GM19397 (cell line): ENCODE results near the gene HSPB1.
"Not testable (repeated sequence)": the region's sequence is repeated elsewhere in the genome, so short reads cannot be mapped to it uniquely, and the experiment has no call there.

Experiments used
- ATAC-seq: cut with Tn5 transposase; IDR thresholded peaks from one replicate; pipeline ENCODE4 v1.9.1; 2021; ENCODE audit warnings: mild to moderate bottlenecking, moderate library complexity; ENCODE audit not compliant: unreplicated experiment

Gene HSPB1

DNA sequence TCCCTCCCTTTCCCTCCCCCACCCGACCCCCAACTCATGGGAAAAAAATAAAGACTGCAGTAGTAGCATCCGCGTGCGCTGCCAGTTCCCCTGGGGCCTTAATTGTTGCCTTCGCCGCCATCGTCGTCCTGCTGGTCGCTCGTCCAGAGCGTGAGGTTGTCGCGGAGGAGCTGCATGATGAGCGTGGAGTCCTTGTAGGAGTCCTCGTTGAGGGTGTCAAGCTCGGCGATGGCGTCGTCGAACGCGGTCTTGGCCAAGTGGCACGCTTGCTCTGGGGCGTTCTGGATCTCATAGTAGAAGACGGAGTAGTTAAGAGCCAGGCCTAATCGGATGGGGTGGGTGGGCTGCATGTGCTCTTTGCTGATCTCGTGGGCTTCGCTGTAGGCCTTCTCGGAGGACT is 27.0 kb downstream of the HSPB1 start:
- no peak for ATAC-seq

DNA sequence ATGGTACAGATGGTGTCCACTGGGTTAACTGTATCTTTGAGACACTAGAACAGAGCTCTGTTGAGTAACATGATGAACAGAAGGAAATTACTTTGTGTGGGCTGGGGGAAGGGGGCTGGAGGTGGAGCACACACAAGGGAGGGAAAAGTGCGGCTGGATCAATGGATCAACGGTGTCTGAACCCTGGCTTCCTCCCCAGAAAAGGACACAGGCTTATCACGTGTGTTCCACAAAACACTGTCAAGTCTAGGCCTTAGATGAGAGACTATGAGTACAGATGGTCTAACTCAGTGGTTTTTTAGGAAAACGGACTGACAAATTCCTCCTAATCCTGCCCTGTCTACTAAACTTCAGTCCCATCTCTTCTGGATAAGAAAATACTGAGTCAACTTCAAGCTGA is 27.8 kb downstream of the HSPB1 start:
- ATAC-seq: no peak

DNA sequence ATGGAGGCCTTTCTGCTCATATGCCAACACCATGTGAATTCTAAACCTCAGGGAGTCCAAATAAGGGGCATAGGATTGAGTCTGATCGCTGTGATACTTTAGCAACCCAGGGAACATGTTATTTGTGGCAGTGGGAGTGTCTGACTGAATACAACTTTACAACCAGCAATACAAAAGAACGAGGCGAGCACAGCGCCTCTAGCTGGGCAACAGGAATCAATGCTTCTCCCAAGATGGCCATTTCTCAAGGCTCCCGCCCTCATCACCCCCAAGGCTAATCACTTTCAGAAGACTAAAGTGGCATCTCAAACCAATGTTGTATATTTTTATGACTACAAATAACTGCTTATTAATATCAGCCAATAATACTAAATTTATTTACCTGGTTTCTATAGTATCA is 28.2 kb downstream of the HSPB1 start:
- no peak for ATAC-seq

DNA sequence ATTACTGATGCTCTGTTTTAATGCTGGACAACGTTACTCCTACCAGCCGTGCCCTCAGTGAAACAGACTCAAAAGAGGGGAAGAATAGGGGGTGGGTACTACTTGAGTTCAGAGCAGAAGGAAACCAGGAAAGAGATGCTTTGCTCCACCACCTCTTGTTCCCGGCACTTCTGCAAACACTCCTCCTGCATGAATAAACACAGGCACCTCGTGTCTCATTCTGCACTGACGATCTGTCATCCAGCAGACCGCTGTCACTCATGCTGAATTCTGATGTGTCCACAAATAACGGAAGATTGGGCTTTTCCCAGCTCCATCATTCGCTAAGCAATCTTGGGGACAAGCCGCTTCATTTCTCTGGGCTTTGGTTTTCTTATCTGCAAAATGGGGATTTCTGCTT is 29.6 kb downstream of the HSPB1 start:
- no peak for ATAC-seq

DNA sequence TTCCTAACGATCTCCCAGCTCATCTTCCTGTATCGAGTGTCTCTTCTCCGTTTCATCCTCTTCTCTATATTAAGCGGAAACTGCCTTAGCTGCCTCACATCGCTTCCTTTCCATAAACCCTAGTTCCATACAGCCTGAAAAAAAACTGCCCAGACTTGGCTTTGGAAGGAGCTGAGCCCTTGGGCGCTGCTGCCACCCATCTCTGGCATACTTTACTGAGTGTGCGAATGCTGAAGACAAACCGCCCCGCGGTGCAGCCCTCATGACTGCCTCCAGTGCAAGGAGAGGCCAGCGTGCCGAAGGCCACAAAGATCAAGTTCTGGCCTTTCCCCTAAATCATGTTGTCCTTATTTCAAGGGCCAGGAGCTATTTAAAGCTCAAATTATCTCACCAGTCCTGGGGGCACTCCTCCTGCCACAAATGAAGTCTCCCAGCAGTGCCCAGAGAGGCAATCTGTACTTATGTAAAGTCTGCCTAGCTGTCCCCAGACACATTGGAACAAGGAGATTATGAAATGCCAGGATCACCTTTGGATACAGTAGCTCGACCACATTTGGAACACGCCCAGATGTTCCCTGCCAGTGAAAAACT is 31.1 kb downstream of the HSPB1 start:
- no peak for ATAC-seq

DNA sequence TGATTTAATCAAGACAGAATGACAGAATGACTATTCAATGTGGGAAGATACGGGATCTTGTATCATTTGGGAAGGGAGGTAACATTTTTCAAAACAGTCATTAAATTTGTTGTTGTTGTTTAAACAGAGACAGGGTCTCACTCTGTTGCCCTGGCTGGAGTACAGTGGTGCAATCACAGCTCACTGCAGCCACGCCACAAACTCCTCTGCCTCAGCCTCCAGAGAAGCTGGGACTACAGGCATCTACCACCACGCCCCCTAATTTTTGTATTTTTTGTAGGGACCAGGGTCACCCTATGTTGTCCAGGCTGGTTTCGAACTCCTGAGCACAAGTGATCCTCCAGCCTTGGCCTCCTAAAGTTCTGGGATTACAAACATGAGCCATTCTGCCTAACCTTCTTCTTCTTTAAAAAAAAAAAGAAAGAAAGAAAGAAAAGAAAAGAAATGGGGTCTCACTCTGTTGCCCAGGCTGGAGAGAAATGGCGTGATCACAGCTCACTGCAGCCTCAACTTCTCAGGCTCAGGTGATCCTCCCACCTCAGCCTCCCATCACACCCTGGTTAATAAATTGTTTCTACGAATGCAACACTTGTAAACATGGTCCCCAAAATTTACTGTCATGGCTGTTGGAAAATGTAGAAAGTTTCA is 32.0 kb downstream of the HSPB1 start:
- ATAC-seq: no peak

DNA sequence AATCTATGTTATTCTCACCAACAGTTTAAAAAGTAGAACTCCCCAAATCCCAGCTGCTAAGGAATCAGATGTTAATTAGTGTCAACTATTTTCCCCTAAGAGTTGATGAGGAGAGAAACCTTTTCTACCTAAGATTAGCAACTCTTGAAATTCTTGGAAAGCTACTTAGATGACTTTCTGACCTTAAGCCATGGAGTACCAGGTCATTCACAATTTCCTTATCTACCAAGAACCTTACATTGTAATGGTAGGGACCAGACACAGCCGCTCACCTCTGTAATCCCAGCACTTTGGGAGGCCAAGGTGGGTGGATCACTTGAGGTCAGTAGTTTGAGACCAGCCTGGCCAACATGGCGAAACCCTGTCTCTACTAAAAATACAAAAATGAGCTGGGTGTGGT is 32.9 kb downstream of the HSPB1 start:
- ATAC-seq: not testable (repeated sequence)

DNA sequence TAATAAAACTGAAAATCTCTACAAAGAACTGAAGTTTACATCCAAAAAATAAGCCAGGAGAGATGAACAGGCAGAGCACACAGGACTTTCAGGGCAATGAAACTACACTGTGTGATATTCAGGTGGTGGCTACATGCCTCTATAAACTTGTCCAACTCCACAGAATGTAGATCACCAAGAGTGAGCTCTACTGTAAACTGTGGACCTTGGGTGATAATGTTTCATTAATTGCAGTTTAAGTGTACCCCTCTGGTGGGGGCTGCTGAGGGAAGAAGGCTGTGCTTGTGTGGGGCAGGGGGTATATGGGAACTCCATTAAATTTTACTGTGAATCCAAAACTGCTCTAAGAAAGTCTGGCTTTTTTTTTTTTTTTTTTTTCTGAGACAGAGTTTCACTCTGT is 33.6 kb downstream of the HSPB1 start:
- ATAC-seq: no peak

DNA sequence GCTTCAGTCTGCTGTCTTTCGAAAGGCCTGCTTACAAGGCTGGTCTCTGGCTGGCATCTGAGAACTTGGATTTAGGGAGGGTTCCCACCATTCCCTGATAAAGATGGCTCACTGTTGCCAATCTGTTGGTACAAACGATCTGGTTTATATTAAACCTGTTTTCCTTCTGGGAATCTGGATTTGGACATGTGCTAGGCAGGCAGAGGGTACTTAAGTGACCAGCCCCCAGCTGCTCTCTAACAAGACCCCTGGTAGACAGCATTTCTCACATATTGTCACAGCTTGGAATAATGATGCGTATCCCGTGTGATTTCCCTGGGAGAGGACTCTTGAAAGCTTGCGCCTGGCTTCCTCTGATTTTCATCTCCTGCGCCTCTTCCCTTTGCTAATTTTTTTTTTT is 34.7 kb downstream of the HSPB1 start:
- no peak for ATAC-seq

DNA sequence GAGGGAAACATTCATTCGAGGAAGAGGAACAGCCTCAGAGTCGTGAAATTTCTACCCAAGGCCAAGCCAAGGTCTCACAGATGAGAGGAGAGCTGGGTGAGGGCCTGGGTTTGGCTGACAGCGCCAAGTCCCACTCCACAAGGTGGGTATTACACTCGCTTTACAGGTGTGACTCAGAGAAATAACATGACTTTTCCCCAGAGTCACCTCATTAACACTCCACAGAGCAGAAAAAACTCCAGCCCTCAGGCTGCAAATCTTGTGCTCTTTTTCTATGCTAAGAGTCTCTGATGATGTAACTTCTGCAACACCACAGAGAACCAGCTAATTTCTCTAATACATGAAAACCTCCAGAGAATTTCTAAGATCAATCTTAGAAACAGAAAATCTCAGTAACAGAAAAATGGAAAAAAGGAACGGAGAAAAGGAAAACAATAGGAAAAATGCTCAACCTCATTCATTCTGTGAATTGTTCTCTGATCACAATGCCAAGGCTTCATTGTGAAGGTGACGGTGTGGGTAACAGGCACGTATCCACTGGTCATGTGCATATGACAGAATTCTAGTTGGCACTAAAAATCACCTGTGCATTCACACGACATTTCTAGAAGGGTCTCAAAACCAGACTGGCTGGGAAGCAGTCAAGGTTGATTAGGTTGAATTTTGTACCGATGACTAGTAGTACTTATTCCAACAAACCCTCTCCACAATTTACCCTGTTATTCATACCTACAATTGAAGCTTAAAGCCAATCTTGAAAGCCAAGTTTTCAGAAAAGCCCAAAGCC is 36.0 kb downstream of the HSPB1 start:
- ATAC-seq: no peak

DNA sequence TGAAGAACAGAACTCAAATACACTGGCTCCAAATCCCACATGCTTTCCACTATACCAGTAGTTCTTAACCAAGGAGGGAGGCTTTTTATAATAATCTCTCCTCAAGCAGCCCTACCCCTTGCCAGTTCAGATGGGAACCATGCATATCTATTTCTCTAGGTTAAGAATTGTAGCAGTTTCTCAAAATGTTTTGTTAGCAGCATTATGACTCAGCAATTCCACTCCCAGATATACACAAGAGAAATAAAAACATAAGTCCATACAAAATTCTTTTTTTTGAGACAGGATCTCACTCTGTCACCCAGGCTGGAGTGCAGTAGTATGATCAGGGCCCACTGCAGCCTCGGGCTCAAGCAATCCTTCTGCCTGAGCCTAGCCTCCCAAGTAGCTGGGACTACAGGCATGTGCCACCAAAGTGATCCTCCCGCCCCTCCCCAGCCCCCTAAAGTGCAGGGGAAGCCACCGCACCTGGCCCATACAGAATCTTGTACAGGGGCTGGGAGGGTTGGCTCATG is 38.2 kb downstream of the HSPB1 start:
- ATAC-seq: no peak

DNA sequence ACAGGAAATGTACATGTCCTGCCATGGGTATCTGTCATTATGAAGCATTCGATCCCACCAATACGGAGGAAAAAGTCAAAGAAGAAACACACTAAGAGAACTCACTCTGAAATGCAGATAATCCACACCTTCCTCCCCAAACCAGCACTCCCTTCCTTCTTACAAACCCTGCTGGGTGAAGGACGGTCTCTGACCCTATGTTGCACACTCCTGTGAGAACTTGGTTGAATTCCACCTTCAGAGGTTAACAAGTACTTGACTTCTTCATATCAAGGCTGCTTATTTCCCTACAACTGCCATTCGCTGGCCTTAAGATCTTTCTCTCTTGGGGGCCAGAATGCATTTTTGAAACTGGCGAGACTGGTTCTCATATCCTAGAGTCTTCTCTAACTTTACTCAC is 39.7 kb downstream of the HSPB1 start:
- no peak for ATAC-seq

DNA sequence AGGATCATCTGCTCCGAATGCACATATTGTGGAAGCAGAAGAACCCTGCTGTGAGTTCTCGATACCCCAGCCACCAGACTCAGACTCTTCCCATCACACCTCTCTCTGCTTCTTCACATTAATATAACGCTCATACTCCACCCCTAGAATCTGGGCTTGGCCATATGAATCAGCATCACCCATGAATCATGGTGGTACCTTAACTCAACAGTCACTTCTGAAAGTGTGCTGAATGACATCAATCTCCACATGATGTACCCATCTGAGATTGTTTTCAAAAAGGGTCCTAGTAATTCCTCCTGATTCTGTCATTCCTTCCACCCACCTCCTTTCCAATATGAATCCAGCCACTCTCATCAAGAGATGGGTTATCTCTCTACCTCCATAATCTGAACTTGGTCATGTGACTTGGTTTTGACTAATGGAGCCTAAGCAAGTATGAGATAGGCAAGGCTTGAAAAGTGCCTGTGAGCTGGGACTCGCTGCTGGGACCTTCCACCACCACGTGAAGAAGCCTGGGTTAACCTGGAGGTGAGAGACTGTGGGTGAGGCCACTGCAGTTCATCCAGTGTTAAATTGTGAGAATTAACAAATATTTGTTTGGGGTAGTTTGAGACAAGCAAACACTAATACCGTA is 40.9 kb downstream of the HSPB1 start:
- ATAC-seq: no peak

DNA sequence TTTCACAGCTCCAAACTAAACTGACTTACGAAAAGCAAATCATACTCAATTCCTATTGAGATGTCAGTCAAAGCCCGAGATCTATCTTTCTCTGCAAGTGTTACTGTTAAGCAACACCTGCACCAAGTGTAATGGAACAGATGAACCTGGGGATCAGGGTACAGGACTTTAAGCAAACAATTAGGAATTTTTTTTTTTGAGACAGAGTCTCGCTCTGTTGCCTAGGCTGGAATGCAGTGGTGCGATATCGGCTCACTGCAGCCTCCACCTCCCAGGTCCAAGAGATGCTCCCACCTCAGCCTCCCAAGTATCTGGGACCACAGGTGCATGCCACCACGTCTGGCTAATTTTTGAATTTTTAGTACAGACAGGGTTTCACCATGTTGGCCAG is 41.5 kb downstream of the HSPB1 start:
- no peak for ATAC-seq

DNA sequence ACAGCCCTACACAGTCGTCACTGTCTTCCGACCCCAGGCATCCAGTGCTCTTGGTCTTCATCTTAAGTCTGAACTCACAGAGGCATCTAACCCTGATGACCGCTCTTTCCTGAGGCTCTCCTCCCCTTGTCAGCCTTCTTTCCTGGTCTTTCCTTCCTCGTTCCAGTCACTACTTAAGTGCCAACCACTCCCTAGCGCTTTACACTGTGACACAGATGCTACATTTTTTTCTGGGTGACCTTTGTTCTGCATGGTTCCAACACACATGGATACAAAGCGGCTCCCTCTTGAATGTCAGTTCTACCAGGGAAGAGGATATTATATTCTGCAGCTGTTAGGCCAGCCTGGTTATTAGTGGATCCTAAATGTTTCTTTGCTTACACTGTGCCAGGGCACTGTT is 43.6 kb downstream of the HSPB1 start:
- ATAC-seq: no peak

DNA sequence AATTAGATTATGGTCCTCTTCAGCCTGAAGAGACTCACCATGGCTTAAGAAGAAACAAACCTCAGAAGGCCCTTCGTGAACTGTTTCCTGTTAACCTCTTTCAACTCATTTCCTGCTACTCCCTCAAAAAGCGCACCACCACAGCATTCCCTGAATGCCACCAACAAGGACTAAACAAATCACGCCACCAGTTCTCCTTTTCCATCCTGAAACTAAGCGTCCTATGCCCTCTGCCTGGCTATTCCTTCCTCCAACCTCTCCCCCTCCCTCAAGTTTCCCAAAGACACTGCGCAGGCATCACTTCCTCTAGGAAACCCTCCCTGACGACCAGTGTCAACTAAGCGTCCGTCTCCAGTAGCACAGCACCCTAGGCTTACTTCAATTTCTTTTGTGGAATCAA is 44.3 kb downstream of the HSPB1 start:
- ATAC-seq: no peak

DNA sequence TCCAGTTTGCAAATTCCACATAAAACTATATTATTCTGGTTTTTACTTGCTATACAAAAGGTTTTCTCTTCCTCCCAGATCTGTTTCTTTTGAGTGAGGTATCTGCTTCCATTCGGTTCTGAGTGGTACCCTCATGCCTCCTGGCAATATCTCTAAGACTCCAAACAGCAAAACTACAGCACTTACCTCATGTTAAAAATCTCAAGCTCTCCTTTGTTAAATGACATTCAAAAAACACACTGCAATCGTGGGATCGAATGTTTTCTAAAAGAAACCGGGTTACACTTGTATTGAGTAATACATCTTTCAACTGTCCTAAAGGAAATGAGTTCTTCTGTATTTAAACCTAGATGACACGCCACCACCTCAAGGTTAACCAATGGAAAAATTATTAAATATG is 45.2 kb downstream of the HSPB1 start:
- ATAC-seq: no peak

DNA sequence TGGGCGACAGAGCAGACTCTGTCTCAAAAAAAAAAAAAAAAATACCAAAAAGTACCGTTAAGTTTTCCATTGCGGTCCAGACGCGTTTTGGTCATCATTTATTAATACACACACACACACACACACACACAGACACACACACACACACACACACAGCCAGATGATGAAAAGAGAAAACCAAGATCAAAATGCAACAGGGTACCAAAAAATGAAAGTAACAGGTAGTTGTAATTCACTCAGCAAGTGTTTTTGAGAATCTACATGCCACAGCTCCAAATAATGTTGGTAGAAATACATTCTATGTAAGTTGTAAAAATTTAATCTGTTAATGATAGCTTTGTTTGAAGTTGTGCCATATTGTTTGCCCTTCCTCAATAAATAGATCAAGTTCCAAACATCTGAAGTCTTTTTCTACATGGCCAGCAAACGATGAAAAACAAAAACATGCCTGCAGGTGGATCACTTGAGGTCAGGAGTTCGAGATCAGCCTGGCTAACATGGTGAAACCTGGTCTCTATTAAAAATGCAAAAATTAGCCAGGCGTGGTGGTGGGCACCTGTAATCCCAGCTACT is 46.9 kb downstream of the HSPB1 start:
- ATAC-seq: no peak

DNA sequence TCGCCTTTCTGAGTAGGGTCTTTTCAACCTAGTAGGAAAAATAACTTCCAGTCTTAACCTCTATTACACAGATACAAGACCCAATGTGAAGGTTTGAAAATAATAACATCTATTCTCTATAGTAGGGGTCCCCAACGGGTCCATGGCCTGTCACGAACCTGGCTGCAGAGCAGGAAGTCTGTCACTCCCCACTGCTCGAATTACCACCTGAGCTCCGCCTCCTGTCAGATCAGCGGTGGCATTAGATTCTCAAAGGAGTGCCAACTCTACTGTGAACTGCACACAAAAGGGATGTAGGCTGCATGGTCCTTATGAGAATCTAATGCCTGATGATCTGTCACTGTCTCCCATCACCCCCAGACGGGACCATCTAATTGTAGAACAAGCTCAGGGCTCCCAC is 48.9 kb downstream of the HSPB1 start:
- ATAC-seq: no peak

DNA sequence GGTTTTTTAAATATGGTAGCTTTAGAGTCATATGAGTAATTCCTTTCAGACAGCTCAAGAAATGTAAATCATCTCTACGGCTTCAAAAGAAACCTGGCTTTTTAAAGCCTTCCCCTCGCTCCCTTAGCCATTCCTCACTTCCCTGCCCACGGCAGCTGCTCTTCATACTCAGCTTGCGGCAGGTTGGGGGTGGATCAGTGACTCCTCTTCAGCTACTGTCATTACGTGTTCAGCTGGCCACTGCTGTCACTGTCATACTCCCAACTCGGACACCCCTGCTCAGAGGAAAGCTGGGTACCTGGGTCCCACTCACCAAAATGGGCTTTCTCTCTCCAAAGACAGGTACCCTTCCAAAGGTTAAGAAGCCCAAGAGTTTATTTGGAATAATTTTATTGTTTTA is 49.7 kb downstream of the HSPB1 start:
- no peak for ATAC-seq

DNA sequence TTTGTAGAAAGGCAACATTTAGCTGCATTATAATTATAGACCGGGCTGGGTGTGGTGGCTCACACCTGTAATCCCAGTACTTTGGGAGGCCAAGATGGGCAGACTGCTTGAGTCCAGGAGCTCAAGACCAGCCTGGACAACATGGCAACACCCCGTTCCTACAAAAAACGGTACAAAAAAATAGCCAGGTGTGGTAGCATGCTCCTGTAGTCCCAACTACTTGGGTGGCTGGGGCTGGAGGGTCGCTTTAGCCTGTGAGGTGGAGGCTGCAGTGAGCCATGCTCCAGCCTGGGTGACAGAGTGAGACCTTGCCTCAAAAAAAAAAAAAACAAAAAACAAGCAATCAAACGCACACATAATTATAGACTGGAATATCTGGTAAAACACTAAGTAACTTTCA is 51.3 kb downstream of the HSPB1 start:
- no peak for ATAC-seq
